ENCODE results near the gene RPL21.

Gene RPL21

GRCh38 chr13:27258637-27259386, 7.5 kb downstream of the RPL21 start:
- no peak for DNase-seq
- Histone ChIP-seq H3K9ac (ENCODE audit: low read length) (no peak overlapping the region), H3K36me3 (ENCODE audit: control insufficient read depth, insufficient read depth, low read length) (peaks cover 6% of the 10 kb centered on the region), H3K4me2 (ENCODE audit: low read length) (no peak overlapping the region), H3K79me2 (ENCODE audit: control insufficient read depth, insufficient read depth, low read length) (peaks cover 6% of the 10 kb centered on the region), H3K27me3 (ENCODE audit: insufficient read depth, low read length, poor library complexity) (no peaks in the 10 kb centered on the region), H3K23ac (ENCODE audit: low read length) (no peak overlapping the region), H3K4ac (ENCODE audit: low read depth, low read length) (no peak overlapping the region), H3K56ac (ENCODE audit: low read length) (no peak overlapping the region), H3K79me1 (ENCODE audit: low read length) (no peaks in the 10 kb centered on the region), H3K4me1 (ENCODE audit: control insufficient read depth, low read depth, low read length) (no peaks in the 10 kb centered on the region), H3K27ac (ENCODE audit: low read depth, low read length) (no peak overlapping the region), H2BK120ac (ENCODE audit: low read depth, low read length) (no peak overlapping the region), H3K18ac (ENCODE audit: low read length) (no peak overlapping the region), H2BK15ac (replicated peaks; ENCODE audit: low read depth) (no peak overlapping the region), H2AK5ac (ENCODE audit: low read length) (no peak overlapping the region), H4K8ac (ENCODE audit: low read depth, low read length) (no peak overlapping the region), H4K5ac (ENCODE audit: low read length) (no peak overlapping the region), H3K4me3 (ENCODE audit: low read length) (no peak overlapping the region), H2BK5ac (ENCODE audit: low read length) (no peak overlapping the region)
- no CpG with 5 or more reads among the region's 5 CpGs for WGBS (ENCODE audit: extremely low coverage, insufficient coverage, low lambda C conversion rate)

GRCh38 chr13:27259831-27260230, 8.5 kb downstream of the RPL21 start:
- Histone ChIP-seq H3K27ac (ENCODE audit: low read depth, low read length) (no peak overlapping the region), H3K36me3 (ENCODE audit: control insufficient read depth, insufficient read depth, low read length) (peaks cover 6% of the 10 kb centered on the region), H3K79me2 (ENCODE audit: control insufficient read depth, insufficient read depth, low read length) (no peaks in the 10 kb centered on the region), H2BK15ac (replicated peaks; ENCODE audit: low read depth) (no peak overlapping the region), H3K27me3 (ENCODE audit: insufficient read depth, low read length, poor library complexity) (no peaks in the 10 kb centered on the region), H4K8ac (ENCODE audit: low read depth, low read length) (no peak overlapping the region), H3K18ac (ENCODE audit: low read length) (no peak overlapping the region), H2BK120ac (ENCODE audit: low read depth, low read length) (no peak overlapping the region), H3K4me1 (ENCODE audit: control insufficient read depth, low read depth, low read length) (no peaks in the 10 kb centered on the region), H3K4me2 (ENCODE audit: low read length) (no peak overlapping the region), H3K9ac (ENCODE audit: low read length) (no peak overlapping the region), H4K5ac (ENCODE audit: low read length) (no peak overlapping the region), H3K4ac (ENCODE audit: low read depth, low read length) (no peak overlapping the region), H3K4me3 (ENCODE audit: low read length) (no peak overlapping the region), H3K79me1 (ENCODE audit: low read length) (no peaks in the 10 kb centered on the region), H2AK5ac (ENCODE audit: low read length) (no peak overlapping the region), H2BK5ac (ENCODE audit: low read length) (no peak overlapping the region), H3K23ac (ENCODE audit: low read length) (no peak overlapping the region), H3K56ac (ENCODE audit: low read length) (no peak overlapping the region)
- no CpG with 5 or more reads among the region's 2 CpGs for WGBS (ENCODE audit: extremely low coverage, insufficient coverage, low lambda C conversion rate)
- no peak for DNase-seq

- no peak overlapping the region for H3K18ac ChIP-seq (ENCODE audit: low read length)
- no peak overlapping the region for H2AK5ac ChIP-seq (ENCODE audit: low read length)
- no peak overlapping the region for H3K9ac ChIP-seq (ENCODE audit: low read length)
- H2BK120ac ChIP-seq (ENCODE audit: low read depth, low read length) = no peak overlapping the region
- no peak overlapping the region for H3K4me2 ChIP-seq (ENCODE audit: low read length)
- H3K23ac ChIP-seq (ENCODE audit: low read length) = no peak overlapping the region
- H2BK15ac ChIP-seq (replicated peaks; ENCODE audit: low read depth) = no peak overlapping the region
- H3K4ac ChIP-seq (ENCODE audit: low read depth, low read length) = no peak overlapping the region
- no peak overlapping the region for H3K4me3 ChIP-seq (ENCODE audit: low read length)
- no peaks in the 10 kb centered on the region for H3K4me1 ChIP-seq (ENCODE audit: control insufficient read depth, low read depth, low read length)
- H2BK5ac ChIP-seq (ENCODE audit: low read length) = no peak overlapping the region
- no CpG with 5 or more reads among the region's 5 CpGs for WGBS (ENCODE audit: extremely low coverage, insufficient coverage, low lambda C conversion rate)
- no peaks in the 10 kb centered on the region for H3K79me2 ChIP-seq (ENCODE audit: control insufficient read depth, insufficient read depth, low read length)
- no peaks in the 10 kb centered on the region for H3K27me3 ChIP-seq (ENCODE audit: insufficient read depth, low read length, poor library complexity)
- H3K56ac ChIP-seq (ENCODE audit: low read length) = no peak overlapping the region
- DNase-seq = no peak
- H4K8ac ChIP-seq (ENCODE audit: low read depth, low read length) = no peak overlapping the region
- no peak overlapping the region for H4K5ac ChIP-seq (ENCODE audit: low read length)
- H3K36me3 ChIP-seq (ENCODE audit: control insufficient read depth, insufficient read depth, low read length) = peaks cover 6% of the 10 kb centered on the region
- no peak overlapping the region for H3K27ac ChIP-seq (ENCODE audit: low read depth, low read length)
- no peaks in the 10 kb centered on the region for H3K79me1 ChIP-seq (ENCODE audit: low read length)
Measured at GRCh38 chr13:27261396-27261795, 10.0 kb downstream of the RPL21 start.

GRCh38 chr13:27263438-27263837, 12.1 kb downstream of the RPL21 start:
- Histone ChIP-seq H2BK5ac (ENCODE audit: low read length) (no peak overlapping the region), H3K27ac (ENCODE audit: low read depth, low read length) (no peak overlapping the region), H3K4ac (ENCODE audit: low read depth, low read length) (no peak overlapping the region), H3K9ac (ENCODE audit: low read length) (no peak overlapping the region), H4K5ac (ENCODE audit: low read length) (no peak overlapping the region), H2BK120ac (ENCODE audit: low read depth, low read length) (no peak overlapping the region), H3K18ac (ENCODE audit: low read length) (no peak overlapping the region), H4K8ac (ENCODE audit: low read depth, low read length) (no peak overlapping the region), H3K4me1 (ENCODE audit: control insufficient read depth, low read depth, low read length) (no peaks in the 10 kb centered on the region), H3K79me1 (ENCODE audit: low read length) (no peaks in the 10 kb centered on the region), H3K56ac (ENCODE audit: low read length) (no peak overlapping the region), H3K27me3 (ENCODE audit: insufficient read depth, low read length, poor library complexity) (no peaks in the 10 kb centered on the region), H2AK5ac (ENCODE audit: low read length) (no peak overlapping the region), H3K79me2 (ENCODE audit: control insufficient read depth, insufficient read depth, low read length) (no peaks in the 10 kb centered on the region), H3K4me3 (ENCODE audit: low read length) (no peak overlapping the region), H3K23ac (ENCODE audit: low read length) (no peak overlapping the region), H2BK15ac (replicated peaks; ENCODE audit: low read depth) (no peak overlapping the region), H3K4me2 (ENCODE audit: low read length) (no peak overlapping the region), H3K36me3 (ENCODE audit: control insufficient read depth, insufficient read depth, low read length) (peaks cover 1% of the 10 kb centered on the region)
- no peak for DNase-seq
- no CpG with 5 or more reads among the region's 2 CpGs for WGBS (ENCODE audit: extremely low coverage, insufficient coverage, low lambda C conversion rate)

GRCh38 chr13:27264181-27264580, 12.8 kb downstream of the RPL21 start:
- Histone ChIP-seq H3K4me1 (ENCODE audit: control insufficient read depth, low read depth, low read length) (no peaks in the 10 kb centered on the region), H3K9ac (ENCODE audit: low read length) (no peak overlapping the region), H3K36me3 (ENCODE audit: control insufficient read depth, insufficient read depth, low read length) (peaks cover 1% of the 10 kb centered on the region), H3K27ac (ENCODE audit: low read depth, low read length) (no peak overlapping the region), H3K27me3 (ENCODE audit: insufficient read depth, low read length, poor library complexity) (no peaks in the 10 kb centered on the region), H3K56ac (ENCODE audit: low read length) (no peak overlapping the region), H3K79me2 (ENCODE audit: control insufficient read depth, insufficient read depth, low read length) (no peaks in the 10 kb centered on the region), H2BK120ac (ENCODE audit: low read depth, low read length) (no peak overlapping the region), H4K8ac (ENCODE audit: low read depth, low read length) (no peak overlapping the region), H2BK5ac (ENCODE audit: low read length) (no peak overlapping the region), H3K23ac (ENCODE audit: low read length) (no peak overlapping the region), H3K4ac (ENCODE audit: low read depth, low read length) (no peak overlapping the region), H3K79me1 (ENCODE audit: low read length) (no peaks in the 10 kb centered on the region), H4K5ac (ENCODE audit: low read length) (no peak overlapping the region), H3K4me3 (ENCODE audit: low read length) (no peak overlapping the region), H3K18ac (ENCODE audit: low read length) (no peak overlapping the region), H3K4me2 (ENCODE audit: low read length) (no peak overlapping the region), H2BK15ac (replicated peaks; ENCODE audit: low read depth) (no peak overlapping the region), H2AK5ac (ENCODE audit: low read length) (no peak overlapping the region)
- no CpG with 5 or more reads among the region's 5 CpGs for WGBS (ENCODE audit: extremely low coverage, insufficient coverage, low lambda C conversion rate)
- no peak for DNase-seq

GRCh38 chr13:27264648-27265047, 13.3 kb downstream of the RPL21 start:
- H2BK15ac ChIP-seq (replicated peaks; ENCODE audit: low read depth) = no peak overlapping the region
- DNase-seq = no peak
- WGBS (ENCODE audit: extremely low coverage, insufficient coverage, low lambda C conversion rate) = no CpG with 5 or more reads among the region's 1 CpG
- no peak overlapping the region for H2AK5ac ChIP-seq (ENCODE audit: low read length)
- no peak overlapping the region for H3K4me2 ChIP-seq (ENCODE audit: low read length)
- H3K18ac ChIP-seq (ENCODE audit: low read length) = no peak overlapping the region
- H3K79me1 ChIP-seq (ENCODE audit: low read length) = no peaks in the 10 kb centered on the region
- H3K27ac ChIP-seq (ENCODE audit: low read depth, low read length) = no peak overlapping the region
- no peak overlapping the region for H3K9ac ChIP-seq (ENCODE audit: low read length)
- H2BK120ac ChIP-seq (ENCODE audit: low read depth, low read length) = no peak overlapping the region
- no peaks in the 10 kb centered on the region for H3K4me1 ChIP-seq (ENCODE audit: control insufficient read depth, low read depth, low read length)
- no peak overlapping the region for H2BK5ac ChIP-seq (ENCODE audit: low read length)
- no peak overlapping the region for H4K5ac ChIP-seq (ENCODE audit: low read length)
- H3K27me3 ChIP-seq (ENCODE audit: insufficient read depth, low read length, poor library complexity) = no peaks in the 10 kb centered on the region
- H3K56ac ChIP-seq (ENCODE audit: low read length) = no peak overlapping the region
- no peak overlapping the region for H3K4me3 ChIP-seq (ENCODE audit: low read length)
- no peaks in the 10 kb centered on the region for H3K79me2 ChIP-seq (ENCODE audit: control insufficient read depth, insufficient read depth, low read length)
- H4K8ac ChIP-seq (ENCODE audit: low read depth, low read length) = no peak overlapping the region
- H3K4ac ChIP-seq (ENCODE audit: low read depth, low read length) = no peak overlapping the region
- H3K23ac ChIP-seq (ENCODE audit: low read length) = no peak overlapping the region
- peaks cover 1% of the 10 kb centered on the region for H3K36me3 ChIP-seq (ENCODE audit: control insufficient read depth, insufficient read depth, low read length)

Data from mesendoderm (in vitro differentiated cells).